Thyroid gland (tissue), 4 donors: ENCODE measurements around the gene CUEDC1. TPM values are rescaled to one million over a fixed set of nuclear protein-coding genes. Genes with fewer than 3 reads are reported as not detected.

ENCODE experiments used
- DNase-seq, 2 donors: peaks; one replicate each; pipeline ENCODE4 v3.0.0-alpha.2; 2019
- H3K27ac ChIP-seq, 3 donors: fragments of 200-600 bp; sonication (generic); 1 replicate in 2 of 3; 2 replicates in 1 of 3; pipeline ENCODE4 v1.5.1; 2016 to 2019; ENCODE audit warnings: mild to moderate bottlenecking in 1 of 3, moderate library complexity in 1 of 3
- H3K27me3 ChIP-seq: fragments of 200-600 bp; sonication (generic); one replicate; pipeline ENCODE4 v1.5.1; 2019
- H3K36me3 ChIP-seq, 2 donors: fragments of 200-600 bp; sonication (generic); one replicate each; pipeline ENCODE4 v1.5.1; 2016 to 2019
- H3K4me1 ChIP-seq, 2 donors: fragments of 200-600 bp; sonication (generic); one replicate each; pipeline ENCODE4 v1.5.1; 2017 to 2019
- H3K4me3 ChIP-seq, 3 donors: fragments of 200-600 bp; sonication (generic); replicated peaks in 1 of 3; 1 replicate in 2 of 3; 2 replicates in 1 of 3; pipeline ENCODE4 v1.5.1; 2016; ENCODE audit warnings: mild to moderate bottlenecking in 1 of 3
- H3K9me3 ChIP-seq: fragments of 200-600 bp; sonication (generic); one replicate; pipeline ENCODE4 v1.5.1; 2017
- POLR2A ChIP-seq, 2 donors: fragments of 450-650 bp; IDR thresholded peaks; one replicate each; pipeline ENCODE4 v1.6.1; 2017; ENCODE audit warnings: antibody characterized with exemption in 2 of 2, mild to moderate bottlenecking in 2 of 2, moderate library complexity in 1 of 2
- WGBS, 2 donors: methylation state at CpG; one replicate each; pipeline ENCODE4 v1.1.5; 2017; 5-methylcytosine and 5-hydroxymethylcytosine counted together
- intact Hi-C: fragments of 100-400 bp; cut with DNase I; formaldehyde crosslinking; loops from one replicate; pipeline ENCODE4 v1.15.1; 2023
- total RNA-seq, 4 donors: library from RNA; depleted of rRNA; stranded (reverse); fragments of >200 nt; gene quantifications; one replicate each; pipeline ENCODE4 v1.2.3, GENCODE V29; 2016
- TF ChIP-seq, protein P1 (sequence below), 6 experiments: fragments of 200-600 bp in 3 of 6; fragments of 450-650 bp in 3 of 6; sonication (generic) in 3 of 6; IDR thresholded peaks; one replicate each; pipeline ENCODE4 v1.5.1; 2016 to 2019; ENCODE audit warnings: antibody characterized with exemption in 6 of 6, mild to moderate bottlenecking in 2 of 6, inconsistent platforms in 1 of 6, moderate library complexity in 1 of 6

CUEDC1 gene
- total RNA-seq, 4 donors from 2014 or later, result 25.6 to 32.3 (median 29.9) TPM

DNA sequence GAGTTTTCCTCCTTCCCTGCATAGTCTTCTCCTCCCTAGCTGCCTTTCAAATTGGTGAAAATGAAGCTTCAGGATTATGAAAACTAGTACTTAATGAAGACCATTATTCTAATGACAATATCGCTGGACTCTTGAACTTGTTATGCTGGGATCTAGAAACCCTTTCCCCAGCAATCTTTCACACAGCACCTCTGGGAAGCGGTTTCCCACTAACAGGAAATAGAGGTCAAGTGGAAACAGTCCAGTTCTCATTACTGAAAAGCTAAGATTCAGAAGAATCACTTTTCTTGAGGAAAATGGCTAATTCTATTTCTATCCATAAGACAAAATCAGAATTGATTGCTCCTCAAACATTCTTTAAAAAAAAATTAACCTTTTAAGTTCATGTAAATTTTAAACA lies 34.8 kb upstream of the CUEDC1 start:
- TF ChIP-seq POLR2A (IDR thresholded peaks at IDR 0.05), result no peak
- 73 to 85% methylated on average over 2 of the region's 2 CpGs for WGBS, 2 donors
- Histone ChIP-seq H3K36me3 (no peaks in the 10 kb centered on the region), H3K9me3 (no peaks in the 10 kb centered on the region), H3K27ac (no peak overlapping the region), H3K4me1 (peaks cover 15 to 28% of the 10 kb centered on the region in 2 donors), H3K27me3 (no peaks in the 10 kb centered on the region), H3K4me3 (no peak overlapping the region)
- intact Hi-C loops, result loop anchor here (5.0 kb wide), 1 partner anchor 98 kb away; no protein-coding TSS in a partner anchor
- DNase-seq, result no peak

DNA sequence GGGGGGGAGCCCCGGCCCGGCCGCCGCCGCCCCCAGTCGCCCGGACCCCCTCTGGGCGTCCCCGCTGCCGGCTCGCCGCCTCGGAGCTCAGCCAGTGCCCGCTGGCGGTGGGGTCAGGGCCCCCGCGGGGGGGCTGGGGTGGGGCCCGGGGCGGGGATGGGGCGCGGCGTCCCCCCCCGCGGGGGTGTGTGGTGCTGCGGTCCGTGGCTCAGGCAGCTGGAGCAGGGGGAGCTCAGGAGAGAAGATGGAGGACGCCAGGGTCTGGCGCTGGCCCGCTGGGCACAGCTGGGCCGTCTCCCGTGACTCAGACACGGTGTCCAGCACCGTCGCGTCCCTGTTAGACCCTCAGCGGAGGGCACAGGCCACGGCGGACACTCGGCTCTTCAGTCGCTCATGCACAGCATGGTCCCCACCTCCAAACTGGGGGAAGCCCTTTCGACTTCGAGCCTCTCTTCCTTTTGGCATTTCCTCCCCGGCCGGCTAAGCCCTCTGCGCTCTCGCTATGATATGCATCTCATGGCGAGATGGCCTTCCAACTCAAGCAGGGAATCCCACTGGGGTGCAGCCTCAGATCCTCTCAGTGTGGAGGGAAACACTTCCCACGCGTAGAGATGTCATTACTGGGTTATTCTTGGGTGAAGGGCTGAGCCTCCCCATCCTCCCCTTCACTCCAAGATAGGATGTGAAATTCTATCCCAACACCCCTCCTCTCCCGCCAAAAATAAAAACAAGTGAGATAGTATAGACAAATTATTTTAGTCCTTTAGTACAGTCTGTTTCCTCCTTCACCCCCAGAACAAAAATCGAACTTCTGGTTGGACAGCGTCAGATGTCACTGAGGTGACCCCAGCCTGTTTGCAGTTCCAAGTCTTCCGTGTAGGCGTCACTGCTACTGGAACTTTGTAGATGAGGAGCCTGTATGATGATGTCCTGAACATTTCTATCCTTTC lies 33.4 kb upstream of the CUEDC1 start:
- 6 to 9% methylated on average over 10 to 19 of the region's 54 CpGs for WGBS, 2 donors

DNA sequence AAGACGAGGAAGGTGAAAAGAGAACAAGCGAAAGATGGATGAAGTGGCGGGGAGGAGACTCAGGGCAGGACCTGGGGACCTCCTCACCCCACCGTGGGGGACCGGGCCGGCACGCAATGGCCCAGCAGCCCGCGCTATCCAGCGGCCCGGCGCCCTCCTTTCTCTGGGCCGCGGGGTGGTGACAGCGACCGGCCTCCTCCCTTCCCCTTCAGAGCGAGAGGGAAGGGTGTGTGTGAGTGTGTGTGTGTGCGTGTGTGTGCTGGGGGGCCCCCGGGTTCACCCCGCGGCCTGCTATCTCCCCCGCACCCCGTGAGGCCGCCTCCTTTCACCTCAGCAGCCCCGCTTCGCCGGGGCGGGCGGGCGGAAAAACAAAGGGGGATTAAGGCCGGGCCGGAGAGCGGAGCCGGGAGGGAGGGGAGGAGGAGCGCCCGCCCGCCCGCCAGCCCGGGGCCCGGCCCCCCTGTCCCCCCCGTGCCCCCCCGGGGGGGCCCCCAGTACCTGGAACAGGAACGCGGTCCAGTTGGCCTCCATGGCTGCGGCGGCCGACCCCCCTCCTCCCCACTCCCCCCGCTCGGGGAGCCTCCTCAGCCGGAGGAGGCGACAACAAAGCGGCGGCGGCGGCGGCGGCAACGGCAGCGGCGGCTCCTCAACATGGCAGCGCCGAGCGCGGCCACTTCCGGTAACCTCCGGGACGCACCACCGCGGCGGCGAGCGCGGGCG lies 32.5 kb upstream of the CUEDC1 start, which contains the start of gene VEZF1:
VEZF1 (minus strand) TSS at position 674 of the 720 bp plus-strand sequence; CDS start at position 531, 143 bp downstream.
- peak within 1 kb of the TSS; percentile 73 to 97 (median 97) for H3K27ac ChIP-seq
- H3K36me3 ChIP-seq, result no peaks in the 10 kb centered on the region
- TF ChIP-seq, protein P1, sequence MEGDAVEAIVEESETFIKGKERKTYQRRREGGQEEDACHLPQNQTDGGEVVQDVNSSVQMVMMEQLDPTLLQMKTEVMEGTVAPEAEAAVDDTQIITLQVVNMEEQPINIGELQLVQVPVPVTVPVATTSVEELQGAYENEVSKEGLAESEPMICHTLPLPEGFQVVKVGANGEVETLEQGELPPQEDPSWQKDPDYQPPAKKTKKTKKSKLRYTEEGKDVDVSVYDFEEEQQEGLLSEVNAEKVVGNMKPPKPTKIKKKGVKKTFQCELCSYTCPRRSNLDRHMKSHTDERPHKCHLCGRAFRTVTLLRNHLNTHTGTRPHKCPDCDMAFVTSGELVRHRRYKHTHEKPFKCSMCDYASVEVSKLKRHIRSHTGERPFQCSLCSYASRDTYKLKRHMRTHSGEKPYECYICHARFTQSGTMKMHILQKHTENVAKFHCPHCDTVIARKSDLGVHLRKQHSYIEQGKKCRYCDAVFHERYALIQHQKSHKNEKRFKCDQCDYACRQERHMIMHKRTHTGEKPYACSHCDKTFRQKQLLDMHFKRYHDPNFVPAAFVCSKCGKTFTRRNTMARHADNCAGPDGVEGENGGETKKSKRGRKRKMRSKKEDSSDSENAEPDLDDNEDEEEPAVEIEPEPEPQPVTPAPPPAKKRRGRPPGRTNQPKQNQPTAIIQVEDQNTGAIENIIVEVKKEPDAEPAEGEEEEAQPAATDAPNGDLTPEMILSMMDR (IDR thresholded peaks at IDR 0.05), result no peak
- peak in 1 of 2 donors; percentile 58 for TF ChIP-seq POLR2A (IDR thresholded peaks at IDR 0.05)
- 0% methylated on average over 7 to 9 of the region's 74 CpGs for WGBS, 2 donors
- peaks cover 33 to 37% of the 10 kb centered on the region in 2 donors for H3K4me1 ChIP-seq
- H3K27me3 ChIP-seq, result no peaks in the 10 kb centered on the region
- intact Hi-C loops, result no loop called here
- no peaks in the 10 kb centered on the region for H3K9me3 ChIP-seq
- peak; percentile 77 to 81 for DNase-seq
- H3K4me3 ChIP-seq, result peak within 1 kb of the TSS; percentile 57 to 87 (median 61)

More for the DNA sequence above, 33.4 kb upstream of the CUEDC1 start:
- intact Hi-C loops, result no loop called here
- Histone ChIP-seq H3K36me3 (no peaks in the 10 kb centered on the region), H3K4me3 (peak overlapping the region; percentile 40 to 61 (median 57)), H3K4me1 (peaks cover 29 to 37% of the 10 kb centered on the region in 2 donors), H3K9me3 (no peaks in the 10 kb centered on the region), H3K27me3 (no peaks in the 10 kb centered on the region), H3K27ac (peak overlapping the region; percentile 73 to 97 (median 97))
- TF ChIP-seq, protein P1 (IDR thresholded peaks at IDR 0.05), result no peak
- peak in 1 of 2 donors; percentile 52 for TF ChIP-seq POLR2A (IDR thresholded peaks at IDR 0.05)
- DNase-seq, result peak; percentile 70 to 73

DNA sequence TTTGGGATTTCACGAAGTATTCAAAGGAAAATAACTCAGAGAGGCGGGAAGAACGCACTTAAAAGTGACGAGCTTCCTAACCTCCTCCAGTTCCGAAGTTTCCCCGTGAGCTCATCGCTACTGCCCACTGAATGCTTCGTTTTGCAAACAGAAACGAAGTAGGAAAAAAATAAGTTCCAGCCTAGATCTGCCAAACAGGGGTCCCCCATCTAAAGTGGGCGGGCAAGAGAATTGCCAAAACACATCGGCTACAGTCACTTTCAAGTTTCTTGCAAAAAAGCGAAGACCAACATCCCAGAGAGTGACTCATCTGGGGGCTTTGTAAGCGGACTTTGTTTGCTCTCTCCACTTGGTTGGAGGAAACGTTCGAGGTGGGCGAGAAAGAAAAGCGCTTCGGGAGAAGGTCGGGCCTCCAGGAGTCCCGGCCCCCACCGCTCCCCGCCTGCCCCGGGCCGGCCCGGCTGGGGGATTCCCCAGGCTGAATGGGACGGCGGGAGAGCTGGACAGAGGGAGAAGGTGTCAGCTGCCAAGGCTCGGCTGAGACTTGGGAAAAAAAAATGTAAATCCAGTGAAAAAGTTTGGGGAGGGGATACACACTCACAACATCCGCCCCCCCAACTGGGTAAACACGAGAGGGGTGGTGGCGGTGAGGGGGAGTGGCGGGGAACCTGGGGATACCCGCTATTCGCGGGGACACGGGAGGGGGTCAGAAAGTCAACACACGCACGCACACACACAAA lies 31.8 kb upstream of the CUEDC1 start:
- H3K4me1 ChIP-seq, result peaks cover 33 to 44% of the 10 kb centered on the region in 2 donors
- 1 to 2% methylated on average over 38 of the region's 38 CpGs for WGBS, 2 donors
- H3K36me3 ChIP-seq, result no peaks in the 10 kb centered on the region
- H3K4me3 ChIP-seq, result peak overlapping the region; percentile 57 to 87 (median 61)
- DNase-seq, result peak; percentile 52 to 55
- intact Hi-C loops, result no loop called here
- H3K27me3 ChIP-seq, result no peaks in the 10 kb centered on the region
- TF ChIP-seq POLR2A (IDR thresholded peaks at IDR 0.05), result peak in 1 of 2 donors; percentile 49
- TF ChIP-seq, protein P1 (IDR thresholded peaks at IDR 0.05), result no peak
- peak overlapping the region; percentile 73 to 97 (median 97) for H3K27ac ChIP-seq
- no peaks in the 10 kb centered on the region for H3K9me3 ChIP-seq

DNA sequence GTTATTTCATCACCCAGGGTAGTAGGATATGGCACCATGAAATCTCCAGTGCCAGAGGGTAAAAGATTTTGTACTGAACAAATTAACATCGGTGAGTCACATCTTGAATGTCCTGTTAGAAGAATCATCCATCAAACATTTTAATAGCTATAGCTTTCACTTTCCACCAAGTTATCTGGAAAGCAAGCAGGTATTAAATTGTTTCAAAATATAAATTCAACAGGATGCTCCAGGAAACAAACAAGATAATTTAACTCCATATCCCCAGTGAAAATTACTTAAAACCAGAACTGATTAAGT lies 30.4 kb upstream of the CUEDC1 start:
- Histone ChIP-seq H3K36me3 (peaks cover 0 to 4% of the 10 kb centered on the region in 2 donors), H3K9me3 (no peaks in the 10 kb centered on the region), H3K4me1 (peaks cover 37 to 44% of the 10 kb centered on the region in 2 donors), H3K4me3 (no peak overlapping the region), H3K27me3 (no peaks in the 10 kb centered on the region), H3K27ac (no peak overlapping the region)
- WGBS, 2 donors, result 10 to 16% methylated on average over 1 of the region's 1 CpG
- intact Hi-C loops, result no loop called here
- no peak for DNase-seq
- TF ChIP-seq POLR2A (IDR thresholded peaks at IDR 0.05), result no peak
- TF ChIP-seq, protein P1 (IDR thresholded peaks at IDR 0.05), result no peak
